ENCODE measurements around the gene TCERG1L. TPM values are rescaled to one million over a fixed set of nuclear protein-coding genes. Genes with fewer than 3 reads are reported as not detected.

TCERG1L gene
- total RNA-seq, 1 donor from 2014 or later, result 0.48 TPM

- no peak for DNase-seq (ENCODE audit: low spot score)
These were observed 186.6 kb downstream of the TCERG1L start for GRCh38 chr10:131124945-131125344.

GRCh38 chr10:131123496-131123895, 188.0 kb downstream of the TCERG1L start:
- no peak for DNase-seq (ENCODE audit: low spot score)

GRCh38 chr10:131121511-131122035, 189.9 kb downstream of the TCERG1L start:
- DNase-seq (ENCODE audit: low spot score), result no peak

GRCh38 chr10:131119626-131120355, 191.7 kb downstream of the TCERG1L start:
- no peak for DNase-seq (ENCODE audit: low spot score)

- DNase-seq (ENCODE audit: low spot score), result no peak
These were observed 193.9 kb downstream of the TCERG1L start for GRCh38 chr10:131117416-131118212.

- no peak for DNase-seq (ENCODE audit: low spot score)
These were observed 194.5 kb downstream of the TCERG1L start for GRCh38 chr10:131116991-131117375.

- DNase-seq (ENCODE audit: low spot score), result no peak
These were observed 195.1 kb downstream of the TCERG1L start for GRCh38 chr10:131116216-131116990.

- DNase-seq (ENCODE audit: low spot score), result no peak
These were observed 195.7 kb downstream of the TCERG1L start for GRCh38 chr10:131115801-131116200.

GRCh38 chr10:131115321-131115720, 196.2 kb downstream of the TCERG1L start:
- DNase-seq (ENCODE audit: low spot score), result no peak

- no peak for DNase-seq (ENCODE audit: low spot score)
These were observed 196.7 kb downstream of the TCERG1L start for GRCh38 chr10:131114846-131115245.

GRCh38 chr10:131113709-131114291, 197.7 kb downstream of the TCERG1L start:
- no peak for DNase-seq (ENCODE audit: low spot score)

- DNase-seq (ENCODE audit: low spot score), result no peak
These were observed 198.4 kb downstream of the TCERG1L start for GRCh38 chr10:131113165-131113564.

- DNase-seq (ENCODE audit: low spot score), result no peak
These were observed 198.8 kb downstream of the TCERG1L start for GRCh38 chr10:131112691-131113090.

GRCh38 chr10:131111471-131112080, 199.9 kb downstream of the TCERG1L start:
- DNase-seq (ENCODE audit: low spot score), result no peak

- no peak for DNase-seq (ENCODE audit: low spot score)
These were observed 200.5 kb downstream of the TCERG1L start for GRCh38 chr10:131111007-131111406.

GRCh38 chr10:131110241-131110783, 201.2 kb downstream of the TCERG1L start:
- no peak for DNase-seq (ENCODE audit: low spot score)

GRCh38 chr10:131109726-131110125, 201.8 kb downstream of the TCERG1L start:
- no peak for DNase-seq (ENCODE audit: low spot score)

GRCh38 chr10:131109291-131109690, 202.2 kb downstream of the TCERG1L start:
- DNase-seq (ENCODE audit: low spot score), result no peak

GRCh38 chr10:131107970-131108369, 203.6 kb downstream of the TCERG1L start:
- no peak for DNase-seq (ENCODE audit: low spot score)

- DNase-seq (ENCODE audit: low spot score), result no peak
These were observed 208.8 kb downstream of the TCERG1L start for GRCh38 chr10:131102676-131103075.

- DNase-seq (ENCODE audit: low spot score), result no peak
These were observed 209.4 kb downstream of the TCERG1L start for GRCh38 chr10:131102147-131102546.

All from umbilical cord (tissue), 2 donors.